ENCODE data around the gene KRT86. TPM values are rescaled to one million over a fixed set of nuclear protein-coding genes. Genes with fewer than 3 reads are reported as not detected.

KRT86 gene
- total and polyA plus RNA-seq, 2 donors (not counting 1 experiment from before 2014, with no cell fraction given): not detected

GRCh38 chr12:52313461-52313860 is 39.0 kb downstream of the KRT86 start:
- Mint-ChIP-seq H3K27ac (no peak overlapping the region), H3K4me3 (no peak overlapping the region), H3K4me1 (peaks cover 3% of the 10 kb centered on the region), H3K27me3 (peaks cover 47% of the 10 kb centered on the region), H3K9me3 (ENCODE audit: insufficient read depth) (no peaks in the 10 kb centered on the region)
- ATAC-seq (ENCODE audit: low read depth) (no peak), DNase-seq (no peak)
- H4K20me1 ChIP-seq (ENCODE audit: control insufficient read depth, insufficient read depth, low read length, poor library complexity, severe bottlenecking): no peaks in the 10 kb centered on the region
- ChIA-PET POLR2A (no interaction called here), CTCF (interaction anchor here (2.3 kb wide), 1 partner anchor 34 kb away, joined by 11 read pairs; no protein-coding TSS in a partner anchor)
- peaks cover 0 to 33% (median 8%) of the 10 kb centered on the region in 4 experiments for H3K27me3 ChIP-seq (replicated peaks in 1 of 4; ENCODE audit: control extremely low read depth in 1 of 4, control insufficient read depth in 3 of 4, insufficient read depth in 4 of 4, low read length in 3 of 4)
- intact Hi-C loops (cut with micrococcal nuclease): no loop called here
- H3K4me1 ChIP-seq (ENCODE audit: control insufficient read depth in 2 of 2, insufficient read depth in 2 of 2, low read length in 2 of 2): no peaks in the 10 kb centered on the region
- no peak overlapping the region for H2AFZ ChIP-seq (ENCODE audit: insufficient read depth, low read depth, low read length, poor library complexity, severe bottlenecking)
- TF ChIP-seq EZH2 (IDR thresholded peaks at IDR 0.05; ENCODE audit: borderline replicate concordance, insufficient read depth, low read depth, low read length, poor library complexity, severe bottlenecking): no peak
- TF ChIP-seq, protein P1, sequence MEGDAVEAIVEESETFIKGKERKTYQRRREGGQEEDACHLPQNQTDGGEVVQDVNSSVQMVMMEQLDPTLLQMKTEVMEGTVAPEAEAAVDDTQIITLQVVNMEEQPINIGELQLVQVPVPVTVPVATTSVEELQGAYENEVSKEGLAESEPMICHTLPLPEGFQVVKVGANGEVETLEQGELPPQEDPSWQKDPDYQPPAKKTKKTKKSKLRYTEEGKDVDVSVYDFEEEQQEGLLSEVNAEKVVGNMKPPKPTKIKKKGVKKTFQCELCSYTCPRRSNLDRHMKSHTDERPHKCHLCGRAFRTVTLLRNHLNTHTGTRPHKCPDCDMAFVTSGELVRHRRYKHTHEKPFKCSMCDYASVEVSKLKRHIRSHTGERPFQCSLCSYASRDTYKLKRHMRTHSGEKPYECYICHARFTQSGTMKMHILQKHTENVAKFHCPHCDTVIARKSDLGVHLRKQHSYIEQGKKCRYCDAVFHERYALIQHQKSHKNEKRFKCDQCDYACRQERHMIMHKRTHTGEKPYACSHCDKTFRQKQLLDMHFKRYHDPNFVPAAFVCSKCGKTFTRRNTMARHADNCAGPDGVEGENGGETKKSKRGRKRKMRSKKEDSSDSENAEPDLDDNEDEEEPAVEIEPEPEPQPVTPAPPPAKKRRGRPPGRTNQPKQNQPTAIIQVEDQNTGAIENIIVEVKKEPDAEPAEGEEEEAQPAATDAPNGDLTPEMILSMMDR (IDR thresholded peaks at IDR 0.05): no peak
- no peak overlapping the region for H3K27ac ChIP-seq (ENCODE audit: low read length in 2 of 2)
- no peak overlapping the region for H3K4me2 ChIP-seq (replicated peaks; ENCODE audit: low read depth, low read length, poor library complexity, severe bottlenecking)
- no peaks in the 10 kb centered on the region for H3K79me2 ChIP-seq (ENCODE audit: control insufficient read depth, insufficient read depth, low read length)
- no peaks in the 10 kb centered on the region for H3K9me3 ChIP-seq (ENCODE audit: control extremely low read depth in 1 of 3, control insufficient read depth in 2 of 3, insufficient read depth in 1 of 3, low read length in 2 of 3)
- no peak overlapping the region for H3K4me3 ChIP-seq (ENCODE audit: control extremely low read depth in 1 of 5, extremely low read depth in 1 of 5, insufficient read depth in 1 of 5, low read depth in 2 of 5, low read length in 4 of 5)
- no peaks in the 10 kb centered on the region for H3K36me3 ChIP-seq (replicated peaks in 1 of 2; ENCODE audit: control extremely low read depth in 1 of 2, control insufficient read depth in 1 of 2, extremely low read depth in 1 of 2, insufficient read depth in 2 of 2, low read length in 1 of 2)
- no peak overlapping the region for H3K9ac ChIP-seq (ENCODE audit: low read length)
- WGBS (ENCODE audit: insufficient coverage): 65% methylated on average over 3 of the region's 3 CpGs

DNA sequence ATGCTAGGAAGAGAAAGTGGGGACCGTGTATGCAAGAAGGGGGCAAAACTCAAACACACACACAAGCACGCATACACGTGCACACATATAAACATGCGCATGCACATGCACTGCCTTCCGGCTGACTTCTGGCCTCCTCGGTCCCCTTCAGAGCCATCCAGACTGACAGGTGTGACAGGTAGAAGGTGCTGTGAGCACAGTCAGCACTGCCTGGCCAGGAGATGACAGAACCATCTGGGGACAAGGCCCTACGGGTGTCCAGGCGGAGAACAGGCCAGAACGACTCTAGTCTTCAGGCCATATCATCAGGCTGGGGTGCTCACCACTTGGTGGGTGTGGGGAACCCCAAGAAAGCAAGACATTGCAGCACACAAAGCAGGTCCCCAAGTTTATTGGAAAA is 39.5 kb downstream of the KRT86 start:
- DNase-seq: no peak
- H3K4me1 ChIP-seq (ENCODE audit: control insufficient read depth in 2 of 2, insufficient read depth in 2 of 2, low read length in 2 of 2): no peaks in the 10 kb centered on the region
- ATAC-seq (ENCODE audit: low read depth): no peak
- H3K4me2 ChIP-seq (replicated peaks; ENCODE audit: low read depth, low read length, poor library complexity, severe bottlenecking): no peak overlapping the region
- no peaks in the 10 kb centered on the region for H3K4me1 Mint-ChIP-seq
- no peaks in the 10 kb centered on the region for H3K9me3 ChIP-seq (ENCODE audit: control extremely low read depth in 1 of 3, control insufficient read depth in 2 of 3, insufficient read depth in 1 of 3, low read length in 2 of 3)
- peaks cover 45% of the 10 kb centered on the region for H3K27me3 Mint-ChIP-seq
- peaks cover 0 to 30% (median 6%) of the 10 kb centered on the region in 4 experiments for H3K27me3 ChIP-seq (replicated peaks in 1 of 4; ENCODE audit: control extremely low read depth in 1 of 4, control insufficient read depth in 3 of 4, insufficient read depth in 4 of 4, low read length in 3 of 4)
- ChIA-PET POLR2A (no interaction called here), CTCF (no interaction called here)
- H2AFZ ChIP-seq (ENCODE audit: insufficient read depth, low read depth, low read length, poor library complexity, severe bottlenecking): no peak overlapping the region
- no peaks in the 10 kb centered on the region for H3K9me3 Mint-ChIP-seq (ENCODE audit: insufficient read depth)
- no peak overlapping the region for H3K27ac ChIP-seq (ENCODE audit: low read length in 2 of 2)
- H4K20me1 ChIP-seq (ENCODE audit: control insufficient read depth, insufficient read depth, low read length, poor library complexity, severe bottlenecking): no peaks in the 10 kb centered on the region
- H3K79me2 ChIP-seq (ENCODE audit: control insufficient read depth, insufficient read depth, low read length): no peaks in the 10 kb centered on the region
- intact Hi-C loops (cut with micrococcal nuclease): no loop called here
- H3K4me3 ChIP-seq (ENCODE audit: control extremely low read depth in 1 of 5, extremely low read depth in 1 of 5, insufficient read depth in 1 of 5, low read depth in 2 of 5, low read length in 4 of 5): no peak overlapping the region
- TF ChIP-seq EZH2 (IDR thresholded peaks at IDR 0.05; ENCODE audit: borderline replicate concordance, insufficient read depth, low read depth, low read length, poor library complexity, severe bottlenecking): no peak
- TF ChIP-seq, protein P1 (IDR thresholded peaks at IDR 0.05): no peak
- H3K27ac Mint-ChIP-seq: no peak overlapping the region
- no peaks in the 10 kb centered on the region for H3K36me3 ChIP-seq (replicated peaks in 1 of 2; ENCODE audit: control extremely low read depth in 1 of 2, control insufficient read depth in 1 of 2, extremely low read depth in 1 of 2, insufficient read depth in 2 of 2, low read length in 1 of 2)
- WGBS (ENCODE audit: insufficient coverage): 87% methylated on average over 8 of the region's 9 CpGs
- no peak overlapping the region for H3K9ac ChIP-seq (ENCODE audit: low read length)
- no peak overlapping the region for H3K4me3 Mint-ChIP-seq
